Metanephros (tissue), 2 donors: ENCODE data around the gene TRAPPC8. TPM values are rescaled to one million over a fixed set of nuclear protein-coding genes. Genes with fewer than 3 reads are reported as not detected.

ENCODE experiments used
- small RNA-seq: library from RNA; depleted of rRNA; stranded (forward); fragments of <200 nt; gene quantifications from one replicate; pipeline ENCODE3, GENCODE V24; 2014; ENCODE audit warnings: low replicate concordance
- total RNA-seq: library from RNA; depleted of rRNA; stranded (reverse); fragments of >200 nt; gene quantifications from one replicate; pipeline ENCODE4 v1.2.3, GENCODE V29; 2014

The TRAPPC8 gene, protein sequence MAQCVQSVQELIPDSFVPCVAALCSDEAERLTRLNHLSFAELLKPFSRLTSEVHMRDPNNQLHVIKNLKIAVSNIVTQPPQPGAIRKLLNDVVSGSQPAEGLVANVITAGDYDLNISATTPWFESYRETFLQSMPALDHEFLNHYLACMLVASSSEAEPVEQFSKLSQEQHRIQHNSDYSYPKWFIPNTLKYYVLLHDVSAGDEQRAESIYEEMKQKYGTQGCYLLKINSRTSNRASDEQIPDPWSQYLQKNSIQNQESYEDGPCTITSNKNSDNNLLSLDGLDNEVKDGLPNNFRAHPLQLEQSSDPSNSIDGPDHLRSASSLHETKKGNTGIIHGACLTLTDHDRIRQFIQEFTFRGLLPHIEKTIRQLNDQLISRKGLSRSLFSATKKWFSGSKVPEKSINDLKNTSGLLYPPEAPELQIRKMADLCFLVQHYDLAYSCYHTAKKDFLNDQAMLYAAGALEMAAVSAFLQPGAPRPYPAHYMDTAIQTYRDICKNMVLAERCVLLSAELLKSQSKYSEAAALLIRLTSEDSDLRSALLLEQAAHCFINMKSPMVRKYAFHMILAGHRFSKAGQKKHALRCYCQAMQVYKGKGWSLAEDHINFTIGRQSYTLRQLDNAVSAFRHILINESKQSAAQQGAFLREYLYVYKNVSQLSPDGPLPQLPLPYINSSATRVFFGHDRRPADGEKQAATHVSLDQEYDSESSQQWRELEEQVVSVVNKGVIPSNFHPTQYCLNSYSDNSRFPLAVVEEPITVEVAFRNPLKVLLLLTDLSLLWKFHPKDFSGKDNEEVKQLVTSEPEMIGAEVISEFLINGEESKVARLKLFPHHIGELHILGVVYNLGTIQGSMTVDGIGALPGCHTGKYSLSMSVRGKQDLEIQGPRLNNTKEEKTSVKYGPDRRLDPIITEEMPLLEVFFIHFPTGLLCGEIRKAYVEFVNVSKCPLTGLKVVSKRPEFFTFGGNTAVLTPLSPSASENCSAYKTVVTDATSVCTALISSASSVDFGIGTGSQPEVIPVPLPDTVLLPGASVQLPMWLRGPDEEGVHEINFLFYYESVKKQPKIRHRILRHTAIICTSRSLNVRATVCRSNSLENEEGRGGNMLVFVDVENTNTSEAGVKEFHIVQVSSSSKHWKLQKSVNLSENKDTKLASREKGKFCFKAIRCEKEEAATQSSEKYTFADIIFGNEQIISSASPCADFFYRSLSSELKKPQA (N-terminal part only)
- total RNA-seq: 63.4 TPM

DNA sequence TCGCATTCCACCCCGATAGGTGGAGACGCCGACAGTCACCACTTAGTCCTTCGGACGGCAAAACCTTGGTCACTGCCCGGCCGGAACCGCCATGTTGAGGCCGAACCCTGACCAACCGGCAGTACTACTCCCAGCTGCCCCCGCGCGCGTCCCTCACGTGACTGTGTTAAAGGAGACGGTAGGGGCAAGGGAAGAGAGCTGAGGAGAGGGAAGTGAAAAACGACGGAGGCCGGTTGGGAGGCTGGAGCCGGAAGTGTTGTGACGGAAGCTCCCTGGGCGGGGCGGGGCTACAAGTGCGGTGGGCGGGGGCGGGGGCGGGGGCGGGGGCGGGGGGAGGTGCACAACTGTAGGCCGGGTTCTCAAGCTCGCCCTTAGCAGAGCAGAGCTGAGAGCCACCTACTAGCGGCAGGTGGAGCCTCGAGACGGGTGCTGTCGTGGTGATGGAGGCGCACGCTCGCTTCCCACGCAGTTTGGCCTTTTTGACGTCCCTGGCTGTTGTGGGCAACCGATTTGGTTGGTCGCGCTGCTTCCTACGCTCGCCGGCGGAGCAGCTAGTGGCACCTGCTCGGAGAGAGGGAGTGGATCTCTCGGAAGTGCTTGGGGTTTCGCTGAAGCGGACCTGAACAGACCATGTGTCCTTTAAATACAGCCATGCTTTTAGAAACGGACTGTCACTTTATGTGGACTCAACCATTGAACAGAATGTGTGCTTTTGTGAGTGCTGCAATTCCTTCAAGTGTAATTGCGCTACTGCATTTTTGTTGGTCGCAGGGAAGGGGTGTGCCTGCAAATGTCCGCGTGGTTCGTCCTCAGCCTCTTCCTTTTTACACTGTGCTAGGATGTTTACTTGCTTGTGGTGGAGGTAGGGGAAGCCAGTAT, at the start of gene TRAPPC8:
TRAPPC8 (minus strand) TSS at position 130 of the 879 bp plus-strand sequence. CDS start 364 bp downstream, outside the sequence.

Small RNA genes within 50 kb of the gene (small RNA-seq; reads per million reads assigned to genes)
- not detected for gene RNU6-1050P

Other genes starting within 250 kb of the TRAPPC8 start
- gene SLC25A52, start 182.2 kb downstream of the TRAPPC8 start, total RNA-seq: 0.88 TPM
- 5.3 TPM for gene RNF125, start 75.7 kb upstream of the TRAPPC8 start, total RNA-seq
- gene RNF138, start 148.7 kb upstream of the TRAPPC8 start, total RNA-seq: 37.1 TPM
- not detected for gene MEP1B, start 246.9 kb upstream of the TRAPPC8 start, total RNA-seq